Measurements from ENCODE around the gene CERS6. TPM values are rescaled to one million over a fixed set of nuclear protein-coding genes. Genes with fewer than 3 reads are reported as not detected.

Gene CERS6
- total RNA-seq, 1 donor from 2014 or later: 66.5 TPM

GRCh38 chr2:168703926-168704325 is 247.9 kb downstream of the CERS6 start:
- H3K4me3 Mint-ChIP-seq: no peak overlapping the region
- peaks cover 8% of the 10 kb centered on the region for H3K36me3 Mint-ChIP-seq
- H3K9me3 Mint-ChIP-seq: peaks cover under 1% of the 10 kb centered on the region
- H3K27ac Mint-ChIP-seq: peak overlapping the region; percentile 35
- peaks cover 32% of the 10 kb centered on the region for H3K4me1 Mint-ChIP-seq
- H3K27me3 Mint-ChIP-seq (ENCODE audit: low read depth): no peaks in the 10 kb centered on the region
- TF ChIP-seq CTCF (IDR thresholded peaks at IDR 0.05; ENCODE audit: unreplicated experiment): no peak
- DNase-seq (ENCODE audit: low spot score in 2 of 2, unreplicated experiment in 2 of 2): no peak

GRCh38 chr2:168705534-168706470 is 249.7 kb downstream of the CERS6 start:
- no peaks in the 10 kb centered on the region for H3K9me3 Mint-ChIP-seq
- no peak for DNase-seq (ENCODE audit: low spot score in 2 of 2, unreplicated experiment in 2 of 2)
- no peak overlapping the region for H3K4me3 Mint-ChIP-seq
- no peak for TF ChIP-seq CTCF (IDR thresholded peaks at IDR 0.05; ENCODE audit: unreplicated experiment)
- no peaks in the 10 kb centered on the region for H3K27me3 Mint-ChIP-seq (ENCODE audit: low read depth)
- H3K36me3 Mint-ChIP-seq: peaks cover 6% of the 10 kb centered on the region
- H3K27ac Mint-ChIP-seq: no peak overlapping the region
- peaks cover 23% of the 10 kb centered on the region for H3K4me1 Mint-ChIP-seq

GRCh38 chr2:168706806-168707205 is 250.7 kb downstream of the CERS6 start:
- Mint-ChIP-seq H3K27ac (no peak overlapping the region), H3K36me3 (peaks cover 6% of the 10 kb centered on the region), H3K9me3 (no peaks in the 10 kb centered on the region), H3K4me3 (no peak overlapping the region), H3K4me1 (peaks cover 19% of the 10 kb centered on the region), H3K27me3 (ENCODE audit: low read depth) (no peaks in the 10 kb centered on the region)
- no peak for TF ChIP-seq CTCF (IDR thresholded peaks at IDR 0.05; ENCODE audit: unreplicated experiment)
- no peak for DNase-seq (ENCODE audit: low spot score in 2 of 2, unreplicated experiment in 2 of 2)

- H3K4me1 Mint-ChIP-seq: peaks cover 19% of the 10 kb centered on the region
- H3K27me3 Mint-ChIP-seq (ENCODE audit: low read depth): no peaks in the 10 kb centered on the region
- no peak overlapping the region for H3K4me3 Mint-ChIP-seq
- no peak overlapping the region for H3K27ac Mint-ChIP-seq
- peaks cover 6% of the 10 kb centered on the region for H3K36me3 Mint-ChIP-seq
- TF ChIP-seq CTCF (IDR thresholded peaks at IDR 0.05; ENCODE audit: unreplicated experiment): no peak
- peaks cover under 1% of the 10 kb centered on the region for H3K9me3 Mint-ChIP-seq
- no peak for DNase-seq (ENCODE audit: low spot score in 2 of 2, unreplicated experiment in 2 of 2)
Measured at GRCh38 chr2:168708080-168708479, 252.0 kb downstream of the CERS6 start.

- Mint-ChIP-seq H3K27me3 (ENCODE audit: low read depth) (no peaks in the 10 kb centered on the region), H3K4me3 (no peak overlapping the region)
Measured at GRCh38 chr2:168710754-168711467, 254.8 kb downstream of the CERS6 start.

More at GRCh38 chr2:168710754-168711467, 254.8 kb downstream of the CERS6 start:
- DNase-seq (ENCODE audit: low spot score in 2 of 2, unreplicated experiment in 2 of 2): no peak
- H3K4me1 Mint-ChIP-seq: peaks cover 10% of the 10 kb centered on the region
- H3K27ac Mint-ChIP-seq: peak overlapping the region; percentile 16
- TF ChIP-seq CTCF (IDR thresholded peaks at IDR 0.05; ENCODE audit: unreplicated experiment): no peak
- peaks cover 22% of the 10 kb centered on the region for H3K36me3 Mint-ChIP-seq
- peaks cover 12% of the 10 kb centered on the region for H3K9me3 Mint-ChIP-seq
